Skeletal muscle tissue (tissue), 4 donors: ENCODE results near the gene ZNF83. TPM values are rescaled to one million over a fixed set of nuclear protein-coding genes. Genes with fewer than 3 reads are reported as not detected.
"Not testable (repeated sequence)": the region's sequence is repeated elsewhere in the genome, so short reads cannot be mapped to it uniquely, and the experiment has no call there.

Source experiments
- H3K27ac ChIP-seq: one replicate; pipeline ENCODE4 v1.7.0; 2013; ENCODE audit warnings: mild to moderate bottlenecking, low read depth, low read length, inconsistent platforms
- H3K27me3 ChIP-seq, 3 donors: one replicate each; pipeline ENCODE4 v1.7.0; 2013; ENCODE audit warnings: low read length in 3 of 3; ENCODE audit not compliant: control insufficient read depth in 3 of 3, insufficient read depth in 3 of 3
- H3K36me3 ChIP-seq, 3 donors: one replicate each; pipeline ENCODE4 v1.7.0; 2013; ENCODE audit warnings: low read length in 3 of 3; ENCODE audit not compliant: control insufficient read depth in 3 of 3, insufficient read depth in 3 of 3
- H3K4me1 ChIP-seq, 3 donors: one replicate each; pipeline ENCODE4 v1.7.0; 2013; ENCODE audit warnings: low read length in 3 of 3, mild to moderate bottlenecking in 3 of 3; ENCODE audit not compliant: control insufficient read depth in 3 of 3, insufficient read depth in 3 of 3
- H3K4me3 ChIP-seq, 3 donors: one replicate each; pipeline ENCODE4 v1.7.0; 2013; ENCODE audit warnings: low read length in 3 of 3
- H3K9ac ChIP-seq, 3 donors: one replicate each; pipeline ENCODE4 v1.7.0; 2013; ENCODE audit warnings: low read length in 3 of 3, mild to moderate bottlenecking in 3 of 3, moderate library complexity in 2 of 3, low read depth in 1 of 3
- H3K9me3 ChIP-seq, 3 donors: one replicate each; pipeline ENCODE4 v1.7.0; 2013; ENCODE audit warnings: low read length in 3 of 3; ENCODE audit not compliant: control insufficient read depth in 3 of 3
- total RNA-seq: library from RNA; depleted of rRNA; stranded (reverse); fragments of >200 nt; gene quantifications from one replicate; pipeline ENCODE4 v1.2.3, GENCODE V29; 2014
- donor health status: Osteomylitis.

Gene ZNF83
- total RNA-seq, 1 donor from 2014 or later, result 29.2 TPM

- Histone ChIP-seq H3K27me3 (no peaks in the 10 kb centered on the region), H3K27ac (no peak overlapping the region), H3K4me3 (no peak overlapping the region), H3K9me3 (peaks cover 3 to 8% (median 6%) of the 10 kb centered on the region in 3 donors), H3K4me1 (no peaks in the 10 kb centered on the region), H3K36me3 (peaks cover 6 to 32% (median 26%) of the 10 kb centered on the region in 3 donors), H3K9ac (no peak overlapping the region)
Observed at GRCh38 chr19:52613299-52613906, 24.8 kb downstream of the ZNF83 start.

- no peak overlapping the region for H3K9ac ChIP-seq
- no peak overlapping the region for H3K27ac ChIP-seq
- H3K36me3 ChIP-seq, result no peaks in the 10 kb centered on the region
Observed at GRCh38 chr19:52603558-52604207, 34.5 kb downstream of the ZNF83 start.

GRCh38 chr19:52602941-52603340, 35.2 kb downstream of the ZNF83 start:
- H3K4me1 ChIP-seq, result peaks cover 7 to 14% (median 13%) of the 10 kb centered on the region in 3 donors
- H3K36me3 ChIP-seq, result no peaks in the 10 kb centered on the region
- no peaks in the 10 kb centered on the region for H3K27me3 ChIP-seq
- H3K4me3 ChIP-seq, result no peak overlapping the region
- no peaks in the 10 kb centered on the region for H3K9me3 ChIP-seq
- H3K9ac ChIP-seq, result no peak overlapping the region
- H3K27ac ChIP-seq, result no peak overlapping the region

More at GRCh38 chr19:52603558-52604207, 34.5 kb downstream of the ZNF83 start:
- H3K4me1 ChIP-seq, result peaks cover 7 to 14% (median 13%) of the 10 kb centered on the region in 3 donors
- H3K9me3 ChIP-seq, result no peaks in the 10 kb centered on the region
- H3K4me3 ChIP-seq, result no peak overlapping the region
- no peaks in the 10 kb centered on the region for H3K27me3 ChIP-seq

GRCh38 chr19:52601974-52602366, 36.2 kb downstream of the ZNF83 start:
- not testable (repeated sequence) for H3K36me3 ChIP-seq, H3K9me3 ChIP-seq, H3K27me3 ChIP-seq
- H3K9ac ChIP-seq, result peak overlapping the region in 1 of 3 donors; percentile 76
- peaks cover 7 to 14% (median 13%) of the 10 kb centered on the region in 3 donors for H3K4me1 ChIP-seq
- peak overlapping the region; percentile 62 to 79 (median 73) for H3K4me3 ChIP-seq
- peak overlapping the region; percentile 25 for H3K27ac ChIP-seq

- Histone ChIP-seq H3K4me1 (peaks cover 7 to 14% (median 13%) of the 10 kb centered on the region in 3 donors), H3K36me3 (peaks cover 0 to 7% (median 4%) of the 10 kb centered on the region in 3 donors), H3K4me3 (peak overlapping the region; percentile 62 to 81 (median 79)), H3K27me3 (no peaks in the 10 kb centered on the region), H3K27ac (peak overlapping the region; percentile 25), H3K9me3 (no peaks in the 10 kb centered on the region), H3K9ac (peak overlapping the region; percentile 56 to 76 (median 65))
Observed at GRCh38 chr19:52601025-52601973, 36.9 kb downstream of the ZNF83 start.

- H3K27ac ChIP-seq, result peak overlapping the region; percentile 12
- H3K36me3 ChIP-seq, result peaks cover 6 to 12% (median 11%) of the 10 kb centered on the region in 3 donors
- peak overlapping the region; percentile 56 to 72 (median 57) for H3K9ac ChIP-seq
- H3K4me1 ChIP-seq, result peaks cover 7 to 14% (median 13%) of the 10 kb centered on the region in 3 donors
- no peaks in the 10 kb centered on the region for H3K27me3 ChIP-seq
- H3K9me3 ChIP-seq, result no peaks in the 10 kb centered on the region
- H3K4me3 ChIP-seq, result peak overlapping the region; percentile 62 to 81 (median 79)
Observed at GRCh38 chr19:52600639-52601024, 37.5 kb downstream of the ZNF83 start.

GRCh38 chr19:52599241-52599640, 38.9 kb downstream of the ZNF83 start:
- Histone ChIP-seq H3K36me3 (peaks cover 6 to 14% (median 11%) of the 10 kb centered on the region in 3 donors), H3K4me1 (peaks cover 7 to 14% (median 13%) of the 10 kb centered on the region in 3 donors), H3K27me3 (no peaks in the 10 kb centered on the region), H3K9me3 (no peaks in the 10 kb centered on the region), H3K4me3 (no peak overlapping the region), H3K27ac (no peak overlapping the region), H3K9ac (no peak overlapping the region)

GRCh38 chr19:52593441-52593840, 44.7 kb downstream of the ZNF83 start:
- H3K9me3 ChIP-seq, H3K4me3 ChIP-seq, H3K27me3 ChIP-seq, H3K9ac ChIP-seq, H3K4me1 ChIP-seq, H3K27ac ChIP-seq: not testable (repeated sequence)
- peaks cover 8 to 25% (median 20%) of the 10 kb centered on the region in 3 donors for H3K36me3 ChIP-seq

GRCh38 chr19:52592301-52592700, 45.9 kb downstream of the ZNF83 start:
- Histone ChIP-seq H3K9ac (no peak overlapping the region), H3K4me1 (no peaks in the 10 kb centered on the region), H3K9me3 (no peaks in the 10 kb centered on the region), H3K27ac (no peak overlapping the region), H3K4me3 (no peak overlapping the region), H3K36me3 (peaks cover 8 to 26% (median 22%) of the 10 kb centered on the region in 3 donors), H3K27me3 (no peaks in the 10 kb centered on the region)
